UCSD-AML1 (cell line): ENCODE data around the gene LRRC51.

ENCODE experiments used
- DNase-seq: peaks from one replicate; lab custom pipeline; 2025; ENCODE audit not compliant: unreplicated experiment; lab: John Stamatoyannopoulos, UW

LRRC51 gene

DNA sequence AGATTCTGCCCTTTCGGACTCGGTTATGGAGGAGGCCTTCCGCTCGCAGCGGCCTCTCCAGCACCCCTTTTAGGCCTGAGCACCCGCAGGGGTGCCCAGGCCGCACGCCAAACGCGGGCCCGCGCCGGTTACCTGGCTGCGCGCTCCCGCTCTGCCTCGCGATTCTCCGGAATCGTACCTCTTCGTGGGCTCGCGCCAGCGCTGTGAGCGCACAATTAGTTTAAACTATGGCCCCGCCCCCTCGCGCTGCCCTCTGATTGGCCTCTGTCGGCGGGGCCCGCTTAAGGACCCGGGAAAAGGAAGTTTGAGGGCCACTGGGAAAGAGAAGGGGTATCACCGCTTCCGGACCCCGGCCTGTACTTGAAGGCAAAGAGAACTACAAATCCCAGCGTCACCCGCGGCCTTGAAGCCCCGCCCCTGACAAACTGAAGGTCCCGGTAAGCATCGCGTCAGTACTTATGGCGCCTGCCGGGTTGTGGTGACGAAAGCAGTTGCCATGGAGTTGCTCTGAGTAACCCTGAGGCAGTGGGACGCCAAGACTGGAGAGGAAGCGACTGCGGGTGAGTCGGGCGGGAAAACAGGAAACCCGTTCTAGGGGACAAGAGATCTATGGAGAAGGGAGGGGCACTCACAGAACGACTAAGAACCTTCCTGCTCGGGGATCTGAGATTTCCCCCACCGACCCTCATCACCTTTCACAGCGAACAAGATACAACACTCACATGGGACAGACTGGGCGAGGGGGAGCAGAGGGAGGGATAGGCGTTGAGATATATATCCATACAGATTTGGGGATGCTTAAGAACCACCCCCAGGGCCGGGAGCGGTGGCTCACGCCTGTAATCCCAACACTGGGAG lies at the start of gene LRRC51, which contains the start of gene NUMA1:
TSS of gene LRRC51 (plus strand) at position 525 of the 858 bp plus-strand sequence. CDS start 8,234 bp downstream, outside the sequence.
TSS of gene NUMA1 (minus strand) at position 217 of the 858 bp plus-strand sequence. CDS start 44,599 bp downstream, outside the sequence.
- peak; percentile 100 for DNase-seq

DNA sequence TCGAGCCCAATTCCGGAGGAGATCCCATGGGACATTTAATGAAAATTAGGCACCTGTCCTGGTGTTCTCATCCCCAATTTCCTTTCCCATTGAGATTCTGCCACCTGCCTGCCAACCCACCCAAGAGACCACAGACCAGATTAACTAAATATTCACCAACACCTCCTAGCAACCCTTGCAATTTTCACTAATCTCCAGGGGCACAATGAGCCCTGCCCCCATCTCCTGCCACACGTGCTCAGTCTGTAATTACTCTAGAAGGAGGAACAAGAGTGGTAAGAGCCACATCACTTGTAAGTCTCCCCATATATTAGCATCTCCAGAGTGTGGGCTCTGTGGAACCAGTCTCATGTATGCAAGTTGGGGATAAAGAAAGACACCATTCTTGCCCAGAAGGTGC lies 44.0 kb upstream of the LRRC51 start:
- DNase-seq, result no peak

- no peak for DNase-seq
These were observed 42.9 kb upstream of the LRRC51 start for GRCh38 chr11:72037554-72038311.

- no peak for DNase-seq
These were observed 42.2 kb upstream of the LRRC51 start for GRCh38 chr11:72038491-72038890.

GRCh38 chr11:72039031-72039855 lies 41.4 kb upstream of the LRRC51 start:
- DNase-seq, result no peak

GRCh38 chr11:72039856-72040401 lies 40.7 kb upstream of the LRRC51 start:
- no peak for DNase-seq

- peak; percentile 83 for DNase-seq
These were observed 39.9 kb upstream of the LRRC51 start for GRCh38 chr11:72040491-72041363.

DNA sequence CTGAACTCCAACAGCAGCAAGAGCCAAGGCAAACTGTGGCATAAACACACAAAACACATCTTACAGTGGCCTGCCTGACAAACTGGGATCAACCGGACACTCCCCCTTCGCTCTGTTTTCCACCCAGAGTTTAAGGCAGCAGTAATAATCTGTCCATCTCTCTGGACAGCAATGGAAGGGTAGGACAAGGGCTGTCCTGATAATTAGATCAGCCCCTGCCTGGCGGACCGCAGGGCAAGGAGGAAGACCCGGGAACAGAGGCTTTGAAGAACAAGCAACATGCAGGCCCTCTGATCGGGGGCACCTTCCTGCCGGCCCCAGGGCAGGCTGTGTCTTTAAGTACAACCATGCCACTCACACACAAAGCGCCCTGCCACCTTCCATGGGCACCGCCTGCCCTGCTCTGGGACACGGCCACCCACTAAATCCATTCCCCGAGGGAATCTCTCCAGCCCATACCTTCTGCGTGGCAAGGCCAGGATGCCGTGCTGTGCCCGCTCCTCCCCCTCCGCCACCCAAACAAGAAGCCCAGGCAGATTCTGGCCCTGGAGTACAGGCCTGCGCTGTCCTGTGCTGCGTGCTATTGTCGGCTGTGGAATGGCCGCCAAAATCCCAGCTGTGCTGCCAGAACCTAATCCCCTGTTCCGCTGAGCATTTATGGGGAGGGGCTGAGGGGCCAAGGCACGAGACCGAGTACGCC lies 39.1 kb upstream of the LRRC51 start:
- DNase-seq, result peak; percentile 62

DNA sequence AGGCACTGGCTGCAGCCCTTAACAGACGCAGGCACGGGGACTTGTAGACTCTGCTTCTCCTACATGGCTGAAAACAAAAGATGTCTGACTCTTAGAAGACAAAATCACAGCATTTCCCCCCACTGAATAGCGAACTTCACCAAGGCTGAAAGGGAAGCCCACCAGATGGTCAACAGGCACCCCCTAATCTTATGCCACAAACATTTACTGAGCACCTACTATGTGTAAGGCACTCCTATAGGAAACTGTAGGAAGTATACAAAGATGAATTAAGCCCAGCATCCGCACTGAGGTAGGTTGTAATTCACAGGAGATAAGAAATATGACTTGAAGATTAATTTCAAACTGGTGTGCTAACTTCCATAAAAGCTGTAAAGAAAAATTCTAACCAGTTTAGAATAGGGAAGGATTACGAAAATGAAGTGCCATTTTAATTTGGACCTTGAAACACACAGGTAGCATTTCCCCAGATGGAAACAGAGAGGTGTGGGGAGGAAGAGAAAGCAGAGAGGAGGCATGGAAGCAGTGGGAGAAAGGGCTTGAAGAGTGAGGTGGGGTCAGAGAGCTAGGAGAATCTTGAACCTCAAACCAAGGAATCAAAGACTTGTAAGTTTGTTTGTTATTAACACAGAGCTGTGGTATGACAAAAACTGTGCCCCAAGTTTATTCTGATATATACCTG lies 38.4 kb upstream of the LRRC51 start:
- no peak for DNase-seq

DNA sequence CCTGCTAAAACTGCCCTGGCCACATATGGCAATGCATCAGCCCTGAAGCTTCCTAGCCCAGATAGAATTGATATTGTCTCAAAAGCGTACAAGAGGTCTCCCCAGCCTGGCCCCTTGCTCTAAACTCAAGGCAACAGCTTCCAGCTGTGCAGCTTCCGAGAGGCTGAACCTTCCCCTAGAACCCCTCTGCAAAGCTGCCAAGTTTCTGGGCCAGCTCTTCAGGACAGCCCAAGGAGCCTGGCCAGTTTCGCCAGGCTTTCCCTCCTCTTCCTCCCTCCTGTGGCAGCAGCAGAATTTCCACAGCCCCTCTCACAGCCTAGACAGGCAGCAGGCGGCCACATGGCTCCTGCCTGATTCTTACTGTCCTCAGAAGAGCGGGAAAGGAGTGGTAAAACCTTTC lies 34.8 kb upstream of the LRRC51 start:
- no peak for DNase-seq

GRCh38 chr11:72048766-72049460 lies 31.7 kb upstream of the LRRC51 start:
- DNase-seq, result no peak

DNA sequence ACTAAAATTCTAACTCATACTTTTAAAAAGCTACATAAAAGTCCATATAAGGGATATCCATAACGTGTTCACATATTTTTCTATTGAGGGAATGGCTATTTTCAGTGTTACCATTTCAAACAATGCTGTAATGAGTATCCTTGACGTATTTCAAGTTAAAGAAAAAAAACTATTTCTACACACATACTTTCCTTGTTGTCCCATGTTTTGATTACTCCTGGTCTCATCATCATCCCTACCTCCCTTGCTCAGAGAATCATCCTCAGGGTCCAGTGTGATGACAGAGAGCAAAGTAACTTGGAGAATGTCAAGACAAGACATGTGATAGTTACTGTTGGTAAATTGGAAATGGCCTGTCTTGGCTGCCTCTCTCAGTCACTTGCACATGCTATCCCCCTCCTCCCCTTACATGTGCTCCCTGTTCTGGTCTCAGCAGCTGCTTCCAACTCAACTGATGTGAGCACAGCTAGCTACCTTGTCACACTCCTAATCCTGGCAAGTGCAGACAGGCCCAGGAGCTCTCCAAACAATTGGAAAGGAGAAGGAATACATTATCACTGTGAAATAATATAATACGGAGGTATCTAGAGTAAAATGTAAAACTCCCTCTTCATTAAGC lies 22.1 kb upstream of the LRRC51 start:
- DNase-seq, result no peak

DNA sequence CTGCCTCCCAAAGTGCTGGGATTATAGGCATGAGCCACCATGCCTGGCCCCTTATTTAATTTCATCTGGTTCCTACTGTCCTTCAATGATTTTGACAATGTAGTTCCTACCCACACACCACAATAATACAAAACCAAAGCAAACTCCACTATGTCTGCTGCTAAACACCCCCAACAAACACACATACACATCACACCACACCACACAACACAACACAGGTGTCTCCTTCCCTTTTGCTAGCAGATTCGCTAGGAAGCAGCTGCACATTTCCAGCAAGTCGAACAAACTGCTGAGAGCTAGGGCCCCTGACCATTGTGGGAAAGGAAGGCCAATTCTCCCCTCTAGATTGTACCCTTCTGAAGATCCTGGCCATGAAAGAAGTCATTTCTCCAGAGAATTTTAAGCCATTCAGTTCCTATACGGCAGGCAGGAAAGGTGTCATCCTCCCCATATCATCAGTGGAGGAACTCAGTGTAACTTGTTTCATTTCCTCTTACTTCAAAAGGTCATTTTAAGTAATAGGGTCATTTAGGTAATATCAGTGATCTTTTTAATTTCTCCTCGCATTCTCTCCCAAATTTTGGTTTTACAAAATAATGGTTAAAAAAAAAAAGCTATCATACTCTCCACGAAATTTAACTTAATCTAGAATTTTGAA lies 18.8 kb upstream of the LRRC51 start:
- DNase-seq, result no peak

- no peak for DNase-seq
These were observed 13.8 kb upstream of the LRRC51 start for GRCh38 chr11:72066855-72067254.

GRCh38 chr11:72067266-72067665 lies 13.4 kb upstream of the LRRC51 start:
- no peak for DNase-seq

- no peak for DNase-seq
These were observed 13.0 kb upstream of the LRRC51 start for GRCh38 chr11:72067676-72068075.

GRCh38 chr11:72069200-72069599 lies 11.4 kb upstream of the LRRC51 start:
- no peak for DNase-seq
